Kidney (tissue), 14 donors: Measurements from ENCODE around the gene SCP2. TPM values are rescaled to one million over a fixed set of nuclear protein-coding genes. Genes with fewer than 3 reads are reported as not detected.

Experiments used
- DNase-seq, 5 donors: peaks; one replicate each; pipeline ENCODE4 v3.0.0-alpha.2; 2013 to 2020
- FAIRE-seq: peaks from 2 replicates; lab custom pipeline; 2012; peaks lifted over from hg19 to GRCh38; lab: Jason Lieb, UNC
- H3K27ac ChIP-seq, 2 donors: one replicate each; pipeline ENCODE4 v1.7.0; 2013; ENCODE audit warnings: low read depth in 2 of 2, low read length in 2 of 2, inconsistent platforms in 1 of 2
- H3K27me3 ChIP-seq: one replicate; pipeline ENCODE4 v1.7.1; 2013; ENCODE audit warnings: low read length, inconsistent platforms; ENCODE audit not compliant: control insufficient read depth, insufficient read depth
- H3K36me3 ChIP-seq, 3 donors: one replicate each; pipeline versions ENCODE4 v1.7.0 to v1.7.1; 2013; ENCODE audit warnings: low read length in 3 of 3, control low read depth in 1 of 3, inconsistent platforms in 1 of 3; ENCODE audit not compliant: insufficient read depth in 3 of 3, control insufficient read depth in 2 of 3
- H3K4me1 ChIP-seq, 3 donors: one replicate each; pipeline versions ENCODE4 v1.7.0 to v1.7.1; 2013; ENCODE audit warnings: low read length in 3 of 3, inconsistent platforms in 1 of 3, low read depth in 1 of 3; ENCODE audit not compliant: control insufficient read depth in 2 of 3, insufficient read depth in 2 of 3
- H3K4me3 ChIP-seq, 3 donors: one replicate each; pipeline versions ENCODE4 v1.7.0 to v1.8.1; 2013; ENCODE audit warnings: low read length in 3 of 3, control low read depth in 1 of 3, inconsistent platforms in 1 of 3
- H3K9ac ChIP-seq, 3 donors: one replicate each; pipeline versions ENCODE4 v1.7.0 to v1.7.1; 2013; ENCODE audit warnings: low read length in 3 of 3, control low read depth in 1 of 3, inconsistent platforms in 1 of 3
- H3K9me3 ChIP-seq, 3 donors: one replicate each; pipeline versions ENCODE4 v1.7.0 to v1.7.1; 2013; ENCODE audit warnings: low read length in 3 of 3, control low read depth in 1 of 3, inconsistent platforms in 1 of 3; ENCODE audit not compliant: control insufficient read depth in 2 of 3, insufficient read depth in 1 of 3
- CTCF ChIP-seq: IDR thresholded peaks from 3 replicates; pipeline ENCODE4 v1.5.1; 2012; ENCODE audit warnings: mild to moderate bottlenecking, moderate library complexity, borderline replicate concordance; ENCODE audit not compliant: insufficient read depth; ENCODE audit errors: extremely low read depth
- intact Hi-C: fragments of 100-400 bp; cut with DNase I; formaldehyde crosslinking; loops from one replicate; pipeline ENCODE4 v1.11.1; 2022
- polyA plus RNA-seq: library from polyadenylated mRNA; stranded (reverse); fragments of 350-450 nt; fragmentation: Illumina TruSeq; extraction: RNeasy Lipid Tissue Mini Kit (QIAGEN cat#74804); gene quantifications from one replicate; pipeline ENCODE4 v1.2.3, GENCODE V29; 2014; ENCODE audit warnings: low read depth, low replicate concordance; ENCODE audit not compliant: insufficient read depth
- total RNA-seq: library from RNA; stranded (reverse); fragmentation: NEBNext Ultra II Directional; extraction: Animal tissue kit (Norgen Biotek cat#: 25700); gene quantifications from one replicate; pipeline ENCODE4 v1.2.1, GENCODE V29; 2021
- donor health status: control.
- donor health status: control.
- donor health status: control.
- donor health status: control.
- donor health status: control.
- donor health status: DM: yes; HTN: yes; CAD: no.
- donor health status: Normal renal cell carcinoma (clear cell type).

Gene SCP2
- total and polyA plus RNA-seq, 2 donors from 2014 or later = 168 to 226 TPM

- Histone ChIP-seq H3K27me3 (no peaks in the 10 kb centered on the region), H3K9me3 (no peaks in the 10 kb centered on the region), H3K4me3 (no peak overlapping the region), H3K9ac (no peak overlapping the region), H3K4me1 (no peaks in the 10 kb centered on the region), H3K27ac (no peak overlapping the region), H3K36me3 (peaks cover 4 to 30% (median 21%) of the 10 kb centered on the region in 3 donors)
- FAIRE-seq (no peak), DNase-seq (no peak)
- intact Hi-C loops = no loop called here
- TF ChIP-seq CTCF = no peak
Observed at GRCh38 chr1:53048960-53049573, 122.0 kb downstream of the SCP2 start.

- TF ChIP-seq CTCF = no peak
- Histone ChIP-seq H3K27me3 (no peaks in the 10 kb centered on the region), H3K27ac (no peak overlapping the region), H3K9me3 (no peaks in the 10 kb centered on the region), H3K36me3 (peaks cover 4 to 30% (median 21%) of the 10 kb centered on the region in 3 donors), H3K4me1 (no peaks in the 10 kb centered on the region), H3K9ac (no peak overlapping the region), H3K4me3 (no peak overlapping the region)
- intact Hi-C loops = no loop called here
- FAIRE-seq (no peak), DNase-seq (no peak)
Observed at GRCh38 chr1:53049574-53049967, 122.5 kb downstream of the SCP2 start.

GRCh38 chr1:53050310-53050709, 123.2 kb downstream of the SCP2 start:
- Histone ChIP-seq H3K9ac (no peak overlapping the region), H3K36me3 (peaks cover 4 to 30% (median 21%) of the 10 kb centered on the region in 3 donors), H3K4me1 (no peaks in the 10 kb centered on the region), H3K9me3 (no peaks in the 10 kb centered on the region), H3K4me3 (no peak overlapping the region), H3K27ac (no peak overlapping the region), H3K27me3 (no peaks in the 10 kb centered on the region)
- intact Hi-C loops = no loop called here
- FAIRE-seq (no peak), DNase-seq (no peak)
- no peak for TF ChIP-seq CTCF

- FAIRE-seq (no peak), DNase-seq (no peak)
- intact Hi-C loops = no loop called here
- Histone ChIP-seq H3K9ac (no peak overlapping the region), H3K36me3 (peaks cover 4 to 30% (median 21%) of the 10 kb centered on the region in 3 donors), H3K27me3 (no peaks in the 10 kb centered on the region), H3K4me1 (no peaks in the 10 kb centered on the region), H3K4me3 (no peak overlapping the region), H3K9me3 (no peaks in the 10 kb centered on the region), H3K27ac (no peak overlapping the region)
- TF ChIP-seq CTCF = no peak
Observed at GRCh38 chr1:53051676-53052075, 124.6 kb downstream of the SCP2 start.
